Measurements from ENCODE around the gene GANAB.
"Not testable (repeated sequence)": the region's sequence is repeated elsewhere in the genome, so short reads cannot be mapped to it uniquely, and the experiment has no call there.

The GANAB gene

GRCh38 chr11:62600367-62601121 is 45.9 kb downstream of the GANAB start:
- no peak for DNase-seq

DNA sequence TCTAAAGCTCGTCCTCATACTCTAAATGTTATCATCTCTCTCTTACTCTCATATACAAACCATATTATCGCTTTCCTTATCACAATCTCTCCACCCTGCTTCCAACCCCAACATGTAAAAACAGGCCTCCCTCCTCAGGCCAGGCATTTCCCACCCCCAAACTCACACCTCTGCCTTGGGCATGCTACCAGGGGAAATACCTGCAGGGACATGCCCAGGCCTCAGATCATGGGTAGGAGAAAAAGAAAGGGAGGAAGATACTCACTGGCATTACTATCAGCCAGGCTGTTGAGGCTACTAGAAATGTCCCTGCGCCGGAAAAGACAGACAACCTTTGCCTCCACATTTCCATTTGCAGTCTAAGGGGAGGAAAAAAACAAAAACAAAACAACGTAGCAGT is 46.5 kb downstream of the GANAB start:
- DNase-seq, result no peak

DNA sequence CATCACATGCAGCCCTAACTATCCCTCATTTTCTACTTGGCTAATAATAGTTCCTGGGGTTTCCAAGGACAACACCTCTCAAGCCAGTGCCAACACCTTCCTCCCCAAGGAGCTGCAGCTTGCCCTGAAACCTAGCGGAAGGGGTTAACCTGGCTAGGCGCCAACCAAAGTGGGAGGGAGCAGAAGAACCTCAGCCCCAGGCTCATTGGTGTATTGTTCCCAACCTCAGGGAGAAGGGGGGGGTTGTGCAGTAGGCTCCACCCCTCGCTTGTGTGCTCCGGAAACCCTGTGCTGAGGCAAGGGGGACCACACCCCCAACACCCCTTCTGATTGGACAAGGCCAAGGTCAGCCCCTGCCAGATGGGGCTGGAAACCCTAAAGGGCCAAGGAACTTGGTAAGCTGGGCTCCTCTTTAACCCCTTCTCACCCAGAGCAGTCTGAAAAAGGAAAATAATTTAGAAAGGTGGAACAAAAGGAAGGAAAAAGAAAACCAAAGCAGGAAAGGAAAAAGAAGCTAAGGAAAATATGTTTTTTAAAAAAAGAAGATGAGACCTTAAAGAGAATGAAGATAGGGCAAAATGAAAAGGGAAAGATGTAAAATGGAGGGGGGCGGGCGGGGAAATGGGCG is 47.2 kb downstream of the GANAB start:
- DNase-seq, result peak; percentile 97

- peak; percentile 6 for DNase-seq
These were observed 51.3 kb downstream of the GANAB start for GRCh38 chr11:62595124-62595523.

DNA sequence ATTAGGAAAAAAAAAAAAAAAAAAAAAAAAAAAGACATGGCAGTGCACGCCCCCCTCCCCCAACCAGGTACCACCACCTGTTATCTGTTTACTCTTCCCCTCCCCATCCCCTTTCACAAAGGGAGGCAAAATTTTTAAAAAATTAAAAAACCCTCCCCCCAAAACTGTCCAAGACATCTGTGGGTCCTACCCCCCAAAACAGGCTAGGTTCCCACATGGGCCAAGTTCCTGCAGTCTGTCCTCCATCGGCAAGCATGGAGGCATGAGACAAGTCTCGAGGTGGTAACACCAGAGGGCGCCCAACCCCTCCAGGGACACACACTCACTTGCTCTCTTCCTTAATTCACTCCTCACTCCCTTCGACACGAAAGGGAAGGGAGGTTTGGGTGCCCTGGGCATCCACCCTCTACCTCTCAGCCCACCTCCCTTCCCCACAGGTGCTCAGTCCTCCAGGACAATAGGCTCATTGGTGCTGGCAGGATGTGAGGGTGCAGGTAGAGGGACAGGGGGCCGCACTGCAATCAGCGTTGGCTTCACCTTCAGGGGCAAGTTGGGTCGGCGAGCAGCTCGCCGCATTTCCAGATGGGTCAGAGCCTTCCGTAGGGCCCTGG is 52.9 kb downstream of the GANAB start:
- peak; percentile 65 for DNase-seq

- no peak for DNase-seq
These were observed 53.4 kb downstream of the GANAB start for GRCh38 chr11:62592989-62593421.

GRCh38 chr11:62592146-62592815 is 54.1 kb downstream of the GANAB start:
- peak; percentile 13 for DNase-seq

GRCh38 chr11:62591448-62592145 is 54.8 kb downstream of the GANAB start, which contains the start of gene TUT1:
TSS of gene TUT1 (minus strand) at chr11:62591523. CDS start at chr11:62591485, 38 bp downstream.
- DNase-seq, result peak; percentile 97

DNA sequence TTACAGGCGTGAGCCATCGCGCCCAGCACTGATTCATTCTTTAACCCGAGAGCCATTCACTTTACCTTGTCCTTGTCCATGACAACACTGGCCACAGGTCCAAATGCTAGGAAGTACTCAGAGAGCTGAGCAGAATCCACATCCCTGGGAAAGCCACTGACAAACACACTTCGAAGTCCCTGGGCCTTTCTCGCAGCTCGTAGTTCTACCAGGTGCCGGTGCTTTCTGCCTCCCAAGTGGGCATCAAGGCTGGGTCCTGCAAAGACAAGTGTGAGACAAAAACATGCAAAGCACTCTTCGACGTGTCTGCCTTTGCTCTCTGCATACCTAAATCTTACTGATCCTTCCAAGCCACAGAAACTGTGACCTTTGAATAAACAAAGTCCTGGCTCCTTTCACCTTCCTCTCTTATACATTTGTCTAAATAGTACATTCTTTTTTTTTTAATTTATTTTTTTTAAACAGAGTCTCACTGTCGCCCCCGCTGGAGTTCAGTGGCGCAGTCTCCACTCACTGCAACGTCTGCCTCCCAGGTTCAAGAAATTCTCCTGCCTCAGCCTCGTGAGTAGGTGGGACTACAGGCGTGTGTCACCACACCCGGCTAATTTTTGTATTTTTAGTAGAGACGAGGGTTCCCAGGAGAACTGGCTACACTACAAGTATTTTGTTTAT is 57.3 kb downstream of the GANAB start:
- no peak for DNase-seq

DNA sequence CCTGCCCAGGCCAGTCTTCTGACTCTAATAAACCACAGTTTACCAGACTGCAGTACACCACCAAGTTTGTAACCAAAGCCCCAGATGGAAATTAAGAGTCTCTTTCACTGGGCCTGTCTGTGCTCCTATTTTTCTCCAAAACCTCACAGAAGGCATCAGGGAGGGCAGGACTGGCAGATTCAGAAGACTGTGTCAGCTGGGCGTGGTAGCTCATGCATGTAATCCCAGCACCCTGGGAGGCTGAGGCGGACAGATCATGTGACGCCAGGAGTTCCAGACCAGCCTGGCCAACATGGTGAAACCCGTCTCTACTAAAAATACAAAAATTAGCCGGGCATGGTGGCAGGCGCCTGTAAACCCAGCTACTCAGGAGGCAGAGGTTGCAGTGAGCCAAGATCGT is 61.1 kb downstream of the GANAB start:
- DNase-seq, result not testable (repeated sequence)

DNA sequence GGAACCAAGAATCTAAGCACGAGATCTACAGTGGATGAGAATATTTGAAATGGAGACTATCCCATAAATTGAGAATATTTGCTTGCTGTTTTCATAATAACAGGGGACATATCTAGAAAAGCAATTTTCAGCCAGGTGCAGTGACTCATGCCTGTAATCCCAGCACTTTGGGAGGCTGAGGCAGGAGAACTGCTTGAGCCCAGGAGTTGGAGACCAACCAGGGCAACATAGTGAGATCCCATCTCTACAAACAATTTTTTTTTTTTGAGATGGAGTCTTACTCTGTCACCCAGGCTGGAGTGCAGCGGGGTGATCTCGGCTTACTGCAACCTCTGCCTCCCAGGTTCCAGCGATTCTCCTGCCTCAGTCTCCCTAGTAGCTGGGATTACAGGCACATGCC is 64.7 kb downstream of the GANAB start:
- DNase-seq, result not testable (repeated sequence)

GRCh38 chr11:62580959-62581715 is 65.3 kb downstream of the GANAB start:
- no peak for DNase-seq

DNA sequence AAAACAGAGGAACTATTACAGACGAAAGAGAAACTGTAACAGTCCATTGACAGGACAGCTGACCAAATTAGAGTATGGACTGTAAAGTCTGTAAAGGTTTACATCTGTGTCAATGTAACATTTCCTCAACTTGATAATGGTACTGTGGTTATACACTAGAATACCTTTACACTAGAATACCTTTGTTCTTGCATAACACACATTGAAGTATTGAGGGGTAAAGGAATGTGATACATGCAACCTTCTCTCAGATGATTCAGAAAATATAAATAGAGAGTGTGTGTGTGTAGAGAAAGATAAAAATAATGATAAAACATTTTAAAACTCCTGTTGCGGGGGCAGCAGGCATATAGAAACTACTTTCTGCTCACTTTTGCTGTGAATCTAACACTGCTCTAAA is 67.2 kb downstream of the GANAB start:
- DNase-seq, result no peak

- DNase-seq, result no peak
These were observed 67.9 kb downstream of the GANAB start for GRCh38 chr11:62578541-62578940.

DNA sequence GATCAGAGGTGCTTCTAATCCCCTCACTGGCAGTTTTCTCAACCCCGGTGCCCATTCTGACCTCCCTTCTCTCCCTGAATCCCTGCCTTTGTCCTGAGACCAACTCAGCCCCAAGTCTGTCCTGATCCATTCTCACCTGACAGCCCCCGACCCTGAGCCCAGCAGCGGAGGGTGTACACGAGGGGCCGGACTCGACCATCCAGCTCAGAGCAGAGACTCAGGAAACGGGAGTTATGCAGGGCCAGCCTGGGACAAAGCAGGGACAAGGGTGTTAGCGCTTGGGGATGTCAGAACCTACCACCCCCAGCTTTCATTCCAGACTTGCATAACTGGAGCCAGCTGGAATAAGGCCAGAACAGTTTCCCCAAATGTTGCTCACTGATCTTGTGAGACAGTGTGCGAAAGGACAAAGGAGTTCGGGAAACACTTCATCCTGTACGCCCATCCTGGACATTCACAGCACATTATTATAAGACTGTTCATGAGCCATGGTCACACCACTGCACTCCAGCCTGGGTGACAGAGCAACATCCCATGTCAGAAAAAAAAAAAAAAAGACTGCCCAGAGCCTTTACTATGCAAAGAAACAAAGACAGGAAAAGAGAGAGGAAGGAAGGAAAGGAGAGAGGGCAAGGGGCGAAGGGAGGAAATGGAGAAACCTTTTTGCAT is 69.2 kb downstream of the GANAB start:
- DNase-seq, result peak; percentile 25

- DNase-seq, result no peak
These were observed 70.6 kb downstream of the GANAB start for GRCh38 chr11:62575837-62576236.

DNA sequence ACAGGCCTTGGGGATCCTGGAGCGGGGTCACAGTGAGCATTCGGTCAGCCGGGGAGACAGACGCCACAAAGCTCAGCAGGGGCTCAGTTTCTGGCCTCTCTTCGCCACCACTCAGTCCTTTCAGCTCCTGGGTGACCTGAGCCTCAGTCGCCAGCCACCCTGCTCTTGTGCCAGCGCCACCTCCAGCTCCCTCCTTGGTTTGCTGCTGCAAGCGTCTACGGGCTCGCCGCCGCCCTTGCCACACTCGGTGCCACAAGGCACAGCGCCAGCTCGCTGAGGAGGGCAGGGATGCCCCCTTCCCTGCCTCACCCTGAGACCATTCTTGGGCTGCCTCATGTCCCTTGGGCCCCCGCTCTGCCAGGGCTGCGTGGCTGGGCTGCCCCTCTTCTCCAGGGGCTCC is 71.3 kb downstream of the GANAB start:
- peak; percentile 38 for DNase-seq
